Activated T-cell treated with anti-CD3 and anti-CD28 coated beads, Interleukin-2, amount 50 U/mL, for 24 hours (primary cell): ENCODE data around the gene ZNF512.
"Not testable (repeated sequence)": the region's sequence is repeated elsewhere in the genome, so short reads cannot be mapped to it uniquely, and the experiment has no call there.

Experiments used
- DNase-seq: peaks from one replicate; pipeline ENCODE4 v3.0.0-alpha.2; 2020
- H3K27ac Mint-ChIP-seq: 2 replicates; pipeline ENCODE4 v1.8.0; 2020; ENCODE audit warnings: mild to moderate bottlenecking, mixed read lengths
- H3K27me3 Mint-ChIP-seq: 2 replicates; pipeline ENCODE4 v1.8.0; 2020; ENCODE audit warnings: mixed read lengths
- H3K36me3 Mint-ChIP-seq: 2 replicates; pipeline ENCODE4 v1.8.0; 2020; ENCODE audit warnings: low read depth, mixed read lengths
- H3K4me1 Mint-ChIP-seq: 2 replicates; pipeline ENCODE4 v1.8.0; 2020; ENCODE audit warnings: low read depth, mixed read lengths
- H3K4me3 Mint-ChIP-seq: 2 replicates; pipeline ENCODE4 v1.8.0; 2020; ENCODE audit warnings: mild to moderate bottlenecking, moderate library complexity, mixed read lengths
- H3K9me3 Mint-ChIP-seq: 2 replicates; pipeline ENCODE4 v1.8.0; 2020; ENCODE audit warnings: mixed read lengths

ZNF512 gene

GRCh38 chr2:27582695-27583389, at the start of gene ZNF512:
Gene ZNF512, plus strand, starts transcription at chr2:27583042. Its CDS starts 71 bp downstream, at chr2:27583113.
- Mint-ChIP-seq H3K27me3 (no peaks in the 10 kb centered on the region), H3K27ac (peak within 1 kb of the TSS; percentile 95), H3K4me1 (peaks cover 43% of the 10 kb centered on the region), H3K4me3 (peak within 1 kb of the TSS; percentile 93), H3K36me3 (peaks cover 42% of the 10 kb centered on the region), H3K9me3 (peaks cover 20% of the 10 kb centered on the region)
- DNase-seq: peak; percentile 88

GRCh38 chr2:27537287-27537686, 45.6 kb upstream of the ZNF512 start:
- H3K4me3 Mint-ChIP-seq: no peak overlapping the region
- no peaks in the 10 kb centered on the region for H3K9me3 Mint-ChIP-seq
- no peak for DNase-seq
- no peaks in the 10 kb centered on the region for H3K4me1 Mint-ChIP-seq
- no peaks in the 10 kb centered on the region for H3K27me3 Mint-ChIP-seq
- no peaks in the 10 kb centered on the region for H3K36me3 Mint-ChIP-seq
- H3K27ac Mint-ChIP-seq: no peak overlapping the region

GRCh38 chr2:27538839-27539450, 43.9 kb upstream of the ZNF512 start:
- H3K27ac Mint-ChIP-seq, H3K9me3 Mint-ChIP-seq, H3K4me1 Mint-ChIP-seq, H3K27me3 Mint-ChIP-seq, H3K36me3 Mint-ChIP-seq, DNase-seq, H3K4me3 Mint-ChIP-seq: not testable (repeated sequence)

- not testable (repeated sequence) for H3K4me1 Mint-ChIP-seq, H3K36me3 Mint-ChIP-seq, H3K27me3 Mint-ChIP-seq, DNase-seq, H3K9me3 Mint-ChIP-seq, H3K4me3 Mint-ChIP-seq, H3K27ac Mint-ChIP-seq
These were observed 43.2 kb upstream of the ZNF512 start for GRCh38 chr2:27539649-27540048.

GRCh38 chr2:27544143-27544821, 38.6 kb upstream of the ZNF512 start:
- Mint-ChIP-seq H3K4me1 (peaks cover 5% of the 10 kb centered on the region), H3K27me3 (no peaks in the 10 kb centered on the region), H3K9me3 (no peaks in the 10 kb centered on the region), H3K36me3 (no peaks in the 10 kb centered on the region), H3K27ac (no peak overlapping the region), H3K4me3 (no peak overlapping the region)
- DNase-seq: no peak

GRCh38 chr2:27545348-27546141, 37.3 kb upstream of the ZNF512 start:
- H3K27me3 Mint-ChIP-seq: no peaks in the 10 kb centered on the region
- H3K4me3 Mint-ChIP-seq: no peak overlapping the region
- no peak for DNase-seq
- peaks cover 5% of the 10 kb centered on the region for H3K4me1 Mint-ChIP-seq
- no peaks in the 10 kb centered on the region for H3K9me3 Mint-ChIP-seq
- no peaks in the 10 kb centered on the region for H3K36me3 Mint-ChIP-seq
- no peak overlapping the region for H3K27ac Mint-ChIP-seq

GRCh38 chr2:27549303-27549702, 33.5 kb upstream of the ZNF512 start:
- H3K9me3 Mint-ChIP-seq: no peaks in the 10 kb centered on the region
- no peaks in the 10 kb centered on the region for H3K36me3 Mint-ChIP-seq
- H3K27ac Mint-ChIP-seq: no peak overlapping the region
- H3K27me3 Mint-ChIP-seq: no peaks in the 10 kb centered on the region
- no peak overlapping the region for H3K4me3 Mint-ChIP-seq
- no peak for DNase-seq
- peaks cover 5% of the 10 kb centered on the region for H3K4me1 Mint-ChIP-seq

- no peaks in the 10 kb centered on the region for H3K27me3 Mint-ChIP-seq
- H3K36me3 Mint-ChIP-seq: no peaks in the 10 kb centered on the region
- no peak overlapping the region for H3K27ac Mint-ChIP-seq
- no peak overlapping the region for H3K4me3 Mint-ChIP-seq
- no peak for DNase-seq
- no peaks in the 10 kb centered on the region for H3K4me1 Mint-ChIP-seq
- H3K9me3 Mint-ChIP-seq: no peaks in the 10 kb centered on the region
These were observed 31.3 kb upstream of the ZNF512 start for GRCh38 chr2:27551514-27551913.

- DNase-seq: no peak
- H3K27me3 Mint-ChIP-seq: no peaks in the 10 kb centered on the region
- no peaks in the 10 kb centered on the region for H3K4me1 Mint-ChIP-seq
- no peaks in the 10 kb centered on the region for H3K9me3 Mint-ChIP-seq
- no peak overlapping the region for H3K27ac Mint-ChIP-seq
- H3K4me3 Mint-ChIP-seq: no peak overlapping the region
- H3K36me3 Mint-ChIP-seq: no peaks in the 10 kb centered on the region
These were observed 29.9 kb upstream of the ZNF512 start for GRCh38 chr2:27552941-27553340.

- not testable (repeated sequence) for H3K27me3 Mint-ChIP-seq, H3K36me3 Mint-ChIP-seq, H3K4me3 Mint-ChIP-seq, H3K27ac Mint-ChIP-seq, H3K4me1 Mint-ChIP-seq, DNase-seq, H3K9me3 Mint-ChIP-seq
These were observed 28.4 kb upstream of the ZNF512 start for GRCh38 chr2:27554451-27554850.

GRCh38 chr2:27559228-27559627, 23.6 kb upstream of the ZNF512 start:
- H3K4me3 Mint-ChIP-seq: no peak overlapping the region
- no peaks in the 10 kb centered on the region for H3K9me3 Mint-ChIP-seq
- no peak overlapping the region for H3K27ac Mint-ChIP-seq
- no peaks in the 10 kb centered on the region for H3K36me3 Mint-ChIP-seq
- peaks cover 20% of the 10 kb centered on the region for H3K27me3 Mint-ChIP-seq
- H3K4me1 Mint-ChIP-seq: no peaks in the 10 kb centered on the region
- no peak for DNase-seq

- Mint-ChIP-seq H3K27ac (no peak overlapping the region), H3K36me3 (no peaks in the 10 kb centered on the region), H3K4me3 (no peak overlapping the region), H3K27me3 (peaks cover 30% of the 10 kb centered on the region), H3K4me1 (no peaks in the 10 kb centered on the region), H3K9me3 (no peaks in the 10 kb centered on the region)
- no peak for DNase-seq
These were observed 21.8 kb upstream of the ZNF512 start for GRCh38 chr2:27561060-27561459.

- Mint-ChIP-seq H3K36me3 (no peaks in the 10 kb centered on the region), H3K27ac (no peak overlapping the region), H3K9me3 (no peaks in the 10 kb centered on the region), H3K4me3 (no peak overlapping the region), H3K27me3 (peaks cover 42% of the 10 kb centered on the region), H3K4me1 (no peaks in the 10 kb centered on the region)
- DNase-seq: no peak
These were observed 16.2 kb upstream of the ZNF512 start for GRCh38 chr2:27566628-27567027.

- peaks cover 4% of the 10 kb centered on the region for H3K9me3 Mint-ChIP-seq
- peaks cover 1% of the 10 kb centered on the region for H3K36me3 Mint-ChIP-seq
- H3K27me3 Mint-ChIP-seq: peaks cover 36% of the 10 kb centered on the region
- H3K4me3 Mint-ChIP-seq: no peak overlapping the region
- DNase-seq: no peak
- no peaks in the 10 kb centered on the region for H3K4me1 Mint-ChIP-seq
- H3K27ac Mint-ChIP-seq: no peak overlapping the region
These were observed 13.4 kb upstream of the ZNF512 start for GRCh38 chr2:27569398-27569797.
